Endothelial cell of umbilical vein (primary cell): ENCODE measurements around the gene ATXN7. TPM values are rescaled to one million over a fixed set of nuclear protein-coding genes. Genes with fewer than 3 reads are reported as not detected.

Experiments
- BruUV-seq: library from RNA; stranded (reverse); fragments of 400-500 nt; replicated peaks from 2 replicates; lab custom pipeline; 2021; lab: Mats Ljungman, UMichigan
- CTCF ChIA-PET: fragments of 300-600, 350-600 bp; sonication (Branson Sonifier 250); formaldehyde crosslinking; loops from one replicate; lab custom pipeline; 2021; ENCODE audit warnings: antibody characterized with exemption, inconsistent platforms; lab: Charles Lee
- POLR2A ChIA-PET: fragments of 300-600, 350-600 bp; sonication (Branson Sonifier 250); formaldehyde crosslinking; loops from one replicate; lab custom pipeline; 2021; ENCODE audit warnings: antibody characterized with exemption, inconsistent platforms; lab: Charles Lee
- DNase-seq: peaks from one replicate; pipeline ENCODE4 v3.0.0-alpha.2; 2011; ENCODE audit warnings: low read depth, low spot score
- FAIRE-seq: peaks from 2 replicates; lab custom pipeline; 2011; peaks lifted over from hg19 to GRCh38; lab: Jason Lieb, UNC
- H2AFZ ChIP-seq: 2 replicates; pipeline ENCODE4 v1.6.0; 2012; ENCODE audit warnings: low read depth, low read length, control low read depth, inconsistent platforms
- H3K27ac ChIP-seq: 2 replicates; pipeline ENCODE4 v1.5.1; 2011; ENCODE audit warnings: low read depth, mild to moderate bottlenecking, control low read depth, low read length, moderate library complexity; ENCODE audit not compliant: insufficient read depth
- H3K27me3 ChIP-seq, 2 experiments: 2 replicates each; pipeline versions ENCODE4 v1.6.0 to v1.6.1; 2011; ENCODE audit warnings: low read length in 2 of 2, mixed read lengths in 1 of 2; ENCODE audit not compliant: control insufficient read depth in 2 of 2, insufficient read depth in 2 of 2
- H3K36me3 ChIP-seq, 2 experiments: 2 replicates in 1 of 2; 3 replicates in 1 of 2; pipeline ENCODE4 v1.5.1; 2011; ENCODE audit warnings: low read length in 2 of 2, mild to moderate bottlenecking in 1 of 2, moderate library complexity in 1 of 2; ENCODE audit not compliant: control insufficient read depth in 2 of 2, insufficient read depth in 2 of 2; ENCODE audit errors: extremely low read depth in 1 of 2
- H3K4me1 ChIP-seq: 3 replicates; pipeline ENCODE4 v1.5.1; 2011; ENCODE audit warnings: mild to moderate bottlenecking, low read length; ENCODE audit not compliant: control insufficient read depth, insufficient read depth; ENCODE audit errors: extremely low read depth
- H3K4me2 ChIP-seq: 2 replicates; pipeline ENCODE4 v1.6.1; 2011; ENCODE audit warnings: low read length, control low read depth, mixed read lengths; ENCODE audit not compliant: insufficient read depth
- H3K4me3 ChIP-seq, 3 experiments: fragments of 200-600 bp in 1 of 3; sonication (generic), shearing (Covaris generic) in 1 of 3; replicated peaks in 1 of 3; 2 replicates each; pipeline ENCODE4 v1.5.1; 2011 to 2016; ENCODE audit warnings: control low read depth in 3 of 3, low read length in 3 of 3, mild to moderate bottlenecking in 2 of 3, inconsistent platforms in 1 of 3, low read depth in 1 of 3, moderate library complexity in 1 of 3; ENCODE audit not compliant: insufficient read depth in 1 of 3
- H3K79me2 ChIP-seq: 2 replicates; pipeline ENCODE4 v1.6.0; 2012; ENCODE audit warnings: low read length, inconsistent platforms; ENCODE audit not compliant: control insufficient read depth, insufficient read depth
- H3K9ac ChIP-seq: replicated peaks from 2 replicates; pipeline ENCODE3; 2011; ENCODE audit warnings: low read length, control low read depth; ENCODE audit not compliant: insufficient read depth; ENCODE audit errors: extremely low read depth
- H3K9me1 ChIP-seq: replicated peaks from 3 replicates; pipeline ENCODE4 v1.6.0; 2011; ENCODE audit warnings: mild to moderate bottlenecking, low read length; ENCODE audit not compliant: control insufficient read depth, insufficient read depth; ENCODE audit errors: extremely low read depth
- H3K9me3 ChIP-seq: replicated peaks from 2 replicates; pipeline ENCODE4 v1.5.1; 2012; ENCODE audit warnings: low read length, inconsistent platforms; ENCODE audit not compliant: control insufficient read depth, insufficient read depth
- H4K20me1 ChIP-seq: replicated peaks from 2 replicates; pipeline ENCODE3; 2011; ENCODE audit warnings: mild to moderate bottlenecking, low read length; ENCODE audit not compliant: control insufficient read depth, insufficient read depth; ENCODE audit errors: extremely low read depth
- CTCF ChIP-seq, 2 donors: IDR thresholded peaks; 1 replicate in 1 of 2; 2 replicates in 1 of 2; pipeline ENCODE4 v1.5.1; 2011; ENCODE audit warnings: low read length in 2 of 2, mild to moderate bottlenecking in 2 of 2, moderate library complexity in 2 of 2, control low read depth in 1 of 2, inconsistent platforms in 1 of 2, low read depth in 1 of 2; ENCODE audit not compliant: insufficient read depth in 1 of 2; ENCODE audit errors: extremely low read depth in 1 of 2
- EZH2 ChIP-seq: IDR thresholded peaks from 2 replicates; pipeline ENCODE4 v1.6.1; 2012; ENCODE audit warnings: borderline replicate concordance, low read depth, mild to moderate bottlenecking, moderate library complexity, low read length, inconsistent platforms; ENCODE audit not compliant: severe bottlenecking
- FOS ChIP-seq: IDR thresholded peaks from 2 replicates; pipeline ENCODE4 v1.6.1; 2011; ENCODE audit warnings: mild to moderate bottlenecking, low read length, moderate library complexity, borderline replicate concordance; ENCODE audit not compliant: insufficient read depth
- GATA2 ChIP-seq: IDR thresholded peaks from 2 replicates; pipeline ENCODE4 v1.7.0; 2011; ENCODE audit warnings: low read depth, mild to moderate bottlenecking, moderate library complexity, mixed read lengths, low read length; ENCODE audit not compliant: insufficient read length, insufficient read depth
- JUN ChIP-seq: IDR thresholded peaks from 2 replicates; pipeline ENCODE4 v1.6.1; 2011; ENCODE audit warnings: borderline replicate concordance, low read depth; ENCODE audit not compliant: insufficient read length, insufficient read depth
- MAX ChIP-seq: IDR thresholded peaks from 2 replicates; pipeline ENCODE4 v1.6.1; 2011; ENCODE audit not compliant: insufficient read depth, insufficient read length
- MYC ChIP-seq: IDR thresholded peaks from one replicate; pipeline ENCODE4 v1.6.1; 2011; ENCODE audit warnings: mild to moderate bottlenecking, low read depth, low read length
- POLR2A ChIP-seq: IDR thresholded peaks from 2 replicates; pipeline ENCODE4 v1.6.1; 2012; ENCODE audit warnings: low read depth, mild to moderate bottlenecking, control low read depth, low read length
- POLR2AphosphoS5 ChIP-seq: IDR thresholded peaks from 2 replicates; pipeline ENCODE4 v1.6.1; 2012; ENCODE audit warnings: low read depth, mild to moderate bottlenecking, control low read depth, low read length, moderate library complexity; ENCODE audit not compliant: insufficient read depth
- dilution Hi-C: fragments of 300-500 bp; cut with MboI; formaldehyde crosslinking; loops from one replicate; pipeline ENCODE4 v1.15.0; 2019; ENCODE audit warnings: low sequenced_read_pairs; ENCODE audit not compliant: extremely low pct_ligation_motif_present
- intact Hi-C: fragments of 100-400 bp; cut with micrococcal nuclease; formaldehyde crosslinking; loops from one replicate; pipeline ENCODE4 v1.10.0; 2022
- polyA plus RNA-seq, 4 experiments: library from polyadenylated mRNA; depleted of rRNA in 3 of 4; stranded (reverse) in 3 of 4; unstranded in 1 of 4; fragments of >200 nt; gene quantifications; 2 replicates each; pipeline versions ENCODE4 v1.2.1 to v1.2.3, GENCODE V29; 2011 to 2012; ENCODE audit warnings: missing spikeins in 1 of 4
- total RNA-seq: library from RNA; stranded (reverse); gene quantifications from 2 replicates; pipeline ENCODE4 v1.2.3, GENCODE V29; 2021

ATXN7 gene
- total and polyA plus RNA-seq, 2 donors (not counting 3 experiments of a cell fraction or from before 2014, with no cell fraction given): 21.2 to 34.7 TPM

- BruUV-seq: no TSS peak
- no peak overlapping the region for H3K9ac ChIP-seq
- no peak for DNase-seq
Observed at GRCh38 chr3:64046996-64047594, 183.4 kb downstream of the ATXN7 start.

More at GRCh38 chr3:64046996-64047594, 183.4 kb downstream of the ATXN7 start:
- TF ChIP-seq POLR2AphosphoS5 (no peak), EZH2 (no peak), JUN (no peak), MYC (no peak), GATA2 (no peak), CTCF (IDR thresholded peaks at IDR 0.05; ENCODE audit: extremely low read depth in 1 of 2, insufficient read depth in 1 of 2, low read depth in 1 of 2, low read length in 2 of 2) (no peak), MAX (no peak), POLR2A (no peak), FOS (no peak)
- no peak overlapping the region for H2AFZ ChIP-seq
- no peak overlapping the region for H3K27ac ChIP-seq
- POLR2A ChIA-PET: no interaction called here
- no peak overlapping the region for H3K4me3 ChIP-seq
- FAIRE-seq: no peak
- dilution Hi-C loops: loop anchor here (25.0 kb wide), 1 partner anchor 415 kb away; no protein-coding TSS in a partner anchor
- H3K36me3 ChIP-seq: no peaks in the 10 kb centered on the region
- H3K9me1 ChIP-seq: no peaks in the 10 kb centered on the region
- H3K79me2 ChIP-seq: no peaks in the 10 kb centered on the region
- no peaks in the 10 kb centered on the region for H3K4me1 ChIP-seq
- no peaks in the 10 kb centered on the region for H3K9me3 ChIP-seq
- intact Hi-C loops: no loop called here
- H3K27me3 ChIP-seq: peaks cover 7 to 12% of the 10 kb centered on the region in 2 experiments
- no peaks in the 10 kb centered on the region for H4K20me1 ChIP-seq
- CTCF ChIA-PET: no interaction called here
- H3K4me2 ChIP-seq: no peak overlapping the region
